HFFc6 (cell line): ENCODE data around the gene LIN28B. TPM values are rescaled to one million over a fixed set of nuclear protein-coding genes. Genes with fewer than 3 reads are reported as not detected.

Experiments used
- DNase-seq: peaks from one replicate; pipeline ENCODE4 v3.0.0-alpha.2; 2018
- H3K27ac Mint-ChIP-seq: 2 replicates; pipeline ENCODE4 v1.8.0; 2020; ENCODE audit warnings: mild to moderate bottlenecking, mixed read lengths
- H3K27me3 Mint-ChIP-seq: 2 replicates; pipeline ENCODE4 v1.8.0; 2021; ENCODE audit warnings: mild to moderate bottlenecking, moderate library complexity, mixed read lengths; ENCODE audit not compliant: insufficient read depth
- H3K36me3 Mint-ChIP-seq: 2 replicates; pipeline ENCODE4 v1.8.0; 2021; ENCODE audit warnings: low read depth, mixed read lengths
- H3K4me1 Mint-ChIP-seq: 2 replicates; pipeline ENCODE4 v1.8.0; 2020; ENCODE audit warnings: low read depth, mixed read lengths
- H3K4me3 Mint-ChIP-seq: 2 replicates; pipeline ENCODE4 v1.8.0; 2020; ENCODE audit warnings: mild to moderate bottlenecking, moderate library complexity, mixed read lengths
- H3K9me3 Mint-ChIP-seq: 2 replicates; pipeline ENCODE4 v1.8.0; 2020; ENCODE audit warnings: mild to moderate bottlenecking, mixed read lengths
- CTCF ChIP-seq: fragments of 200-600 bp; sonication (generic); IDR thresholded peaks from 2 replicates; pipeline ENCODE4 v1.5.0; 2021; ENCODE audit warnings: antibody characterized with exemption, mild to moderate bottlenecking
- total RNA-seq, 6 experiments: library from RNA; stranded (reverse); fragmentation: NEBNext Ultra II Directional; extraction: Animal tissue kit (Norgen Biotek cat#: 25700); gene quantifications; 2 replicates in 1 of 6; 3 replicates in 5 of 6; pipeline ENCODE4 v1.2.3, GENCODE V29; 2021

The LIN28B gene
- total RNA-seq, 6 experiments from 2014 or later, result not detected

- H3K27me3 Mint-ChIP-seq, result peaks cover 5% of the 10 kb centered on the region; the same call in 1 of the 2 replicates
- no peak for DNase-seq
- H3K4me1 Mint-ChIP-seq, result peaks cover 5% of the 10 kb centered on the region; the same call in 1 of the 2 replicates
- no peak for TF ChIP-seq CTCF
- H3K27ac Mint-ChIP-seq, result no peak overlapping the region
- H3K36me3 Mint-ChIP-seq, result no peaks in the 10 kb centered on the region
- no peak overlapping the region for H3K4me3 Mint-ChIP-seq
- H3K9me3 Mint-ChIP-seq, result no peaks in the 10 kb centered on the region
Measured at GRCh38 chr6:105041880-105042279, 85.0 kb downstream of the LIN28B start.

- Mint-ChIP-seq H3K27me3 (peaks cover 5% of the 10 kb centered on the region; the same call in 1 of the 2 replicates), H3K27ac (no peak overlapping the region), H3K9me3 (no peaks in the 10 kb centered on the region), H3K36me3 (no peaks in the 10 kb centered on the region), H3K4me1 (peaks cover 5% of the 10 kb centered on the region; the same call in 1 of the 2 replicates), H3K4me3 (no peak overlapping the region)
- no peak for TF ChIP-seq CTCF
- DNase-seq, result no peak
Measured at GRCh38 chr6:105042648-105043047, 85.7 kb downstream of the LIN28B start.

DNA sequence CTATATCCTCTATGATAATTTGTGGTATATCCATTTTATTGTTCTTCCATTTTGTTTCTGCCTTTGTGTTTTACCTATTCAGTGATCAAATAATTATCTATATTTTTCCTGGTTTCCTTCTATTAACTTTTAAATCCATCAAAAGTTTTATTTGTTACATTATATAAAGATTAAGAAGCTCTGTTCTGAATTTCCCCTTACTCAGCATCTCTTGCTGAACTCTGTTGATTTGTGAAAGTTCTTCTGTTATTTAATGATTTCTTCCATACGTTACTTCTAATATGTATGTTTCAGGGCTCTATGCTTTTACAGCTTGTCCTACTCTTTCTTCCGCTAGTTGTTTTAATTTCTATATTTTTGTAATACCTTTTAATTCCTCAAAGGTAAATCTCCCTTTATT lies 87.1 kb downstream of the LIN28B start:
- no peak overlapping the region for H3K4me3 Mint-ChIP-seq
- peaks cover 5% of the 10 kb centered on the region; the same call in 1 of the 2 replicates for H3K4me1 Mint-ChIP-seq
- no peak overlapping the region for H3K27ac Mint-ChIP-seq
- no peaks in the 10 kb centered on the region for H3K9me3 Mint-ChIP-seq
- H3K27me3 Mint-ChIP-seq, result peaks cover 2% of the 10 kb centered on the region; the same call in 1 of the 2 replicates
- no peak for TF ChIP-seq CTCF
- H3K36me3 Mint-ChIP-seq, result no peaks in the 10 kb centered on the region
- DNase-seq, result no peak

DNA sequence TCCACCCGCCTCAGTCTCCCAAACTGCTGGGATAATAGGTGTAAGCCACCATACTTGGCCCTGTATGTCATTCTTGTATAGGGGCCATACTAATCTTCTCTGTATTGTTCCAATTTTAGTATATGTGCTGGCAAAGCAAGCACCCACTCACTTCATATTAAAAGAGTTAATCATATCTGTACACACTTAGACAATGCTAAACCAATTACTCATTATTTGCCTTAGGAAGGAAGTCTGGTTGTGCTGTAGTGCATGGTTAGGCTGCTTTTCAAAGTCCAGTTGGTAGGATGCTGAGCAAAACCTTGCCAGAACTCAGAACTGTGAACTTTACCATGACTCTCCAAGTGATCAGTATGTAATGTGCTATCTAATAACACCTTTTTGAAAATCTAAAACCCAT lies 88.6 kb downstream of the LIN28B start:
- H3K27me3 Mint-ChIP-seq, result peaks cover 5% of the 10 kb centered on the region; the same call in 1 of the 2 replicates
- H3K9me3 Mint-ChIP-seq, result no peaks in the 10 kb centered on the region
- H3K27ac Mint-ChIP-seq, result no peak overlapping the region
- TF ChIP-seq CTCF, result no peak
- H3K4me1 Mint-ChIP-seq, result peaks cover 5% of the 10 kb centered on the region; the same call in 1 of the 2 replicates
- H3K36me3 Mint-ChIP-seq, result no peaks in the 10 kb centered on the region
- DNase-seq, result peak; percentile 3
- no peak overlapping the region for H3K4me3 Mint-ChIP-seq

DNA sequence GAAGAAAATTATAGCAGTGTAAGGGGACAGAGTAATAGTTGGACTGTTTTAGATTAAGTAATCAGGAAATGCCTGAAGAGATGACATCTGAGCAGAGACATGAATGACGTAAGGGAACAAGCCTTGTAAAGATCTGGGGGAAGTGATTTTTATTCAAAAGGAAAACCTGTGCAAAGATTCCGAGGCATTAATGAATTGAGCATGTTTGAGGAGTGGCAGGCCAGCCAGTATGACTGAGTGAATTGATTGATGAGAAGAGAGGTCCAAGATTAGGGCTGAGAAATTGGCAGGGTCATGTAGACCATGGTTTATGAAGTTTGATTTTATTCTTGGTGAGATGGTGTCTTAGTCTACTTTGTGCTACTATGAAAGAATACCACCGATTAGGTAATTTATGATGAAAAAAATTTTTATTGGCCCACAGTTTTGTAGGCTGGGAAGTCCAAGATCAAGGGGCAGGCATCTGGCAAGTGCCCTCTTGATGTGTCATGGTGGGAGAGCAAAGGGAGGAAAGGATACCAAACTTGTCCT lies 95.1 kb downstream of the LIN28B start:
- Mint-ChIP-seq H3K27me3 (peaks cover 6% of the 10 kb centered on the region; the same call in 1 of the 2 replicates), H3K4me1 (peaks cover 9% of the 10 kb centered on the region), H3K9me3 (no peaks in the 10 kb centered on the region), H3K36me3 (no peaks in the 10 kb centered on the region), H3K27ac (no peak overlapping the region), H3K4me3 (no peak overlapping the region)
- no peak for DNase-seq
- no peak for TF ChIP-seq CTCF
